Measurements from ENCODE around the gene NAV2.
"Not testable (repeated sequence)": the region's sequence is repeated elsewhere in the genome, so short reads cannot be mapped to it uniquely, and the experiment has no call there.

The NAV2 gene

GRCh38 chr11:19872512-19873145, 160.0 kb downstream of the NAV2 start:
- DNase-seq = no peak

- no peak for DNase-seq
Observed at GRCh38 chr11:19873730-19874129, 161.1 kb downstream of the NAV2 start.

DNA sequence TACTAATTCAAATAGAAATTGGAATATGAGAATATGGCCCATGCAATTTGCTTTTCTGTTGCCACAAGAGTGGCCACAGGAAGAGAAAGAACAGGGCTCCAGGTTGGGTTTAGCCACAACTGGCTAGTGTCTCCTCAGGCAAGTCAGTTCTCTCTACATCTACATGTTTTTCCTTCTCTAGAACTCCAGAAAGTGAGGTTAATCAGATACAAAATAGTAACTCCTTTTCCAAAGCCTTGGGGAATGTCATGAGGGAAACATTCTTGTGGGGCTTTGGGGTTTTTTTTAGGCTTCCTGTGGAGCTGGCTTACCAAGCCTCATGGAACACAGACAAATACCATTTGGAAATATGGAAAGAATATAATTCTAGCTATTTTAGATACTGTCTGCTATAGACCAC, 161.6 kb downstream of the NAV2 start:
- no peak for DNase-seq

GRCh38 chr11:19876750-19877149, 164.1 kb downstream of the NAV2 start:
- DNase-seq = no peak

- DNase-seq = no peak
Observed at GRCh38 chr11:19878520-19878919, 165.9 kb downstream of the NAV2 start.

GRCh38 chr11:19879307-19880087, 166.9 kb downstream of the NAV2 start:
- no peak for DNase-seq

- DNase-seq = no peak
Observed at GRCh38 chr11:19880088-19880345, 167.4 kb downstream of the NAV2 start.

DNA sequence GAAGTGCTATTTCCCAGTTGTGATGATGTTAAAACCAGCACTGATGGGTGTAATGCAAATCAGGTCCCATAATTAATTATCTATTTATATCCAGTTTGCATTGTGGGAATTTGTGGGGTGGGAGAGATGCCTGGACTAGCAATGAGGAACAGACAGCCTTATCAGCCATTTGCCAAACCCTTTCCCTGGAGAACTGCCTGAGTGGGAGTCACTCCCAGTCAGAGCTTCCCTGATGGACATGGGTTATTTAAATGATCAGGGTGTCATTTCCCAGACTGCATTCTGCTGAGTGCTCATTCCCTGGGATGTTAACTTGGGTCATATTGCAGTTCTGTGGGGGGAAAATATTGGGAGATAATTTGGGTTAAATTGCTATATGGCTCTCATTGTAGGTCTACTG, 168.5 kb downstream of the NAV2 start:
- DNase-seq = no peak

- no peak for DNase-seq
Observed at GRCh38 chr11:19882356-19882755, 169.7 kb downstream of the NAV2 start.

DNA sequence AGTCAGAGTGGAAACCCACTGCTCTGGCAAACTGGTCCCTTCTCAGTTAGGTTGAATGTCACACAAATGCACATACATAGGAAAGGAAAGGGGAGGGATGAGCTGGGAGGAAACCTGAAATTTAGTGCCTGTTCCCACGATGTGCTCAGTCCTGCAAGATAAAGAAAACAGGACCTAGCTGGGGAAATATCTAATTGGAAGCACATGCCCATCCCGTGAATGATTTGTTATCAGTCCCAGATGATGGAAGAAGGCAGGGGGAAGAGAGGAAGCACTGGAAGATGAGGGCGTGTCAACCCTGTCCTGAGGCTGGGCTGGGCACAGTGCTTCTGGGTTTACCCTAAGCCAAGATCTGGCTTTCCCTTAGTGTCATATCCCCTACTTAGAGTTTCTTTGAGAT, 173.9 kb downstream of the NAV2 start:
- DNase-seq = no peak

DNA sequence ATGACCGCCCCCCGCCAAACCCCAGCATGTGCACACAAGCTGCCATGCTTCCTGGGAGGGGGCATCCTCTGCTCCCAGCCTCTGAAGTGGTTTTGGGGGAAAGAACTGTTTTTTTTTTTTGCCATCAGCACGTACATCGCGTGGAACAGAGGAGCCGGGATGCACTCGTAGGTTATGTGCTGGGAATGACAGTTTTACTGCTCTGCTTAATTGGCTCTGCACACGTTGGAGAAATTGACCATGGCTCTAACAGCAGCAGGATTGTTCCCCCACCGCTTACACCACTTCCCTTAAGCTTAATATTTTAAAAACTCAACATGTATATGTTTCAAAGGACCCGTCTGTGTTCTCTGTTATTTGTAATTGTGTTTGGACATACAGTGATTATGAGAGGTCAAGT, 175.2 kb downstream of the NAV2 start:
- no peak for DNase-seq

DNA sequence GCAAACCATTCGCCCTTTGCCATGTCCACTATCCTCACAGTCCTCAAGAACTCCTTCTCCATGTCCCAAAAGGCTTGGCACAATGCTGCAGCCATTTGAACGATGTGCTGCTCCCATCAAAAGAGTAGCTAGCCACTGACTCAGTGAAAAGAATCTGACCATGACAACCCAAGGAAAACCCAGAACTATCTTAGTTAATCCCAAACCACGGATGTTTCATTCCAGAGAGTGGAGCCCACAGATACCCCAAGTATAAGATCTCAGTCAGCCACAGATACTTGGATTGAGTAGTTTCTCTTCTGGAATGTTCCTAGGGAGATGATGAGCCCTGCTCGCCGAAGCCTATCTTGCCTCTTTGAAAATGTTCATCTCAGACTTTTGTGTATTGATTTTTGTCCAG, 176.9 kb downstream of the NAV2 start:
- no peak for DNase-seq

DNA sequence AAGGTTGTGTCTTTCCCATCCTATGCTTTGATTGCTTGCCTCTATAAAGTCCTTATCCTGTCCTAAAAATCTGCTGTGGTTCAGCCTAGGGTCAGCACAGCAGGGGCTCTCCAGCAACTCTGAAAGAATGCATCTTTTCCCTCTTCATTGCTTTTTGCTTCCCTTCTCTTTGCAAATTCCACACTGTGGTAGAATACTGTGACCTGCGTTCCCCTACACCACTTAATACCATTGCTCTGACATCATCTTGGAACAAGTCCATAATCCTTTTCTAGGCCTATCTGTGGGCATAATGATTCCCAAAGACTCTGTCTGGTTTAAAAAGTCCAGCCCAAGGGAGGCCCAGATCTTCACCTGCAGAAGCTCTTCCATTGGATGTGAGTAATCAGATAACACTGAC, 177.7 kb downstream of the NAV2 start:
- DNase-seq = no peak

DNA sequence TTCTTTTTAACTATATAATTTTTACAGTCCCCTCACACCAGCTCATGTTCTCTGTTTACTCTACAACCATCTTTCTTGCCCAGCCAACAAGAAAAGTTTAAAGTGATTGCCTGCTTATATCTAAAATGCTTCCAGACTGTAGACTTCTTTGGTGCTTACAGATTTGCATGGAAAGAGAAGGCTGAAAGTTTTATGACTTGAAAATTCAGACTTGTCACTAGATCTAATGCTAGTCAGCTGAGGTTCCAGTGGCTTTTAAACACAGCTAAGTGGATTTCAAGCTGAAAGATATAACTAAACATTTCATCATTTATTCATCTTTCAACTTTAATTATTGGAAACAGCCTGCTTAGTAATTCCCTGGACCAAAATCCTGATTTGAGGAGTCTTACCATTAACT, 178.4 kb downstream of the NAV2 start:
- no peak for DNase-seq

GRCh38 chr11:19892387-19892786, 179.8 kb downstream of the NAV2 start:
- DNase-seq = no peak

DNA sequence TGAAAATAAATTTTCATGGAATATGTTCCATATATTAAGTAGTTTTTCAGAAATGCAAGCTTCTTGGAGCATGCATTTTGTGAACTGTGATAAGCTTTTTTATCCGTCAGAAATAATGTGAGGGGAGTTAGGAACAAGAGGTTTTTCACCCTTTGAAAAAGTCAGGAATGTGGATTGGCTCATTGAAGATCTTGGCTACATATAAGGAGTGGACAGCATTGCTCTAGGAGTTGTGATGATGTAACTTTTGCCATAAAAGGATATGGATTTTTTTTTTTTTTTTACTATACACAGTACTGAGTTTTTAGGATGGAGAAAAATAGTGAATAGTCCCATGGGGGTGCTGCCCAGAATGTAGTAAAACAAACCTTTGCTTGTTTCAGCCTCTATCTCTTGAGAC, 180.2 kb downstream of the NAV2 start:
- no peak for DNase-seq

DNA sequence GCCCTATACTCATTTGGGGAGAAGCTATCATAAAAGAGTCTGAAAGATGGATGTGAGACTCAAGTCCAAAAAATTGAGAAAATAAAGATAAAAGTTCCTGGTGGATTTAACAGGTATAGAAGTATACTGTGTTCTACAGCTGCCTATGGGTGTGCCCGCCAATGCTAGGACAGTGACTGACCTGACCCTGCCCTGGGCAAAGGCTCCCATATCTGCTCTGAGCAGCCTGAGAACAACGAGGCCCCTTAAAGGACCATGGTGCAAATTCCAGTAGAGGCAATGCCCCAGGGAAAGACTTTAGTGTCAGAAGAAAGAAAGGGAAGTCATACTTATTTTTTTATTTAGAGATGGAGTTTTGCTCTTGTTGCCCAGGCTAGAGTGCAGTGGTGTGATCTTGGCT, 181.8 kb downstream of the NAV2 start:
- no peak for DNase-seq

- not testable (repeated sequence) for DNase-seq
Observed at GRCh38 chr11:19895037-19895436, 182.4 kb downstream of the NAV2 start.

GRCh38 chr11:19895776-19896175, 183.1 kb downstream of the NAV2 start:
- no peak for DNase-seq

GRCh38 chr11:19903620-19904069, 191.0 kb downstream of the NAV2 start:
- DNase-seq = peak in 2 of 6 experiments; percentile 1 to 14

DNA sequence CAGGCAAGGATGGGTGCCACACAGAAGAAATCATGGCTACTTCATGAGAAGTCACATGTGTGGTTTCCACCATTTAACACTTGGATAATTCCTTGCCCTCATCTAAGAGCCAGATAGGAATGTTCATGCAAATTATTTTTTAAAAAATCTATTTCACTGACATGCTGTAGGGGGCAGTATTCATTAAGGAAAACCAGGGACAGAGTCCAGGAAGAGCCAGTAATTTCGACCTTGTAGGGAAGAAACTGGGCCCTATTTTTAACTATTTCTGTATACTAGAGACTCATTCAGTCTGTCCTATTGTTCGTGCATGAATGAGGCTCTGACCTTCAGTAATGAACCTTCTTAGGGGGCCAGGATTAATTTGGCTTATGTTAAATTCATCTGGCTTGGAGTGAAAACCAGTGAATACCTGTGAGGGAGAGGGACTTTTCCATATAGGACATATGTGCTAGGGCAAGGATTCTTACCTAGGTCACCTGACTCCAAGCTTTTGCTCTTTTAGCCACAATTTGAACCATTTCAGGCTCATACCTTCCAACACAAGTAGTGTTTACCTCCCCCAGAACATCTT, 192.7 kb downstream of the NAV2 start:
- no peak for DNase-seq

- DNase-seq = no peak
Observed at GRCh38 chr11:19906126-19906525, 193.5 kb downstream of the NAV2 start.

DNA sequence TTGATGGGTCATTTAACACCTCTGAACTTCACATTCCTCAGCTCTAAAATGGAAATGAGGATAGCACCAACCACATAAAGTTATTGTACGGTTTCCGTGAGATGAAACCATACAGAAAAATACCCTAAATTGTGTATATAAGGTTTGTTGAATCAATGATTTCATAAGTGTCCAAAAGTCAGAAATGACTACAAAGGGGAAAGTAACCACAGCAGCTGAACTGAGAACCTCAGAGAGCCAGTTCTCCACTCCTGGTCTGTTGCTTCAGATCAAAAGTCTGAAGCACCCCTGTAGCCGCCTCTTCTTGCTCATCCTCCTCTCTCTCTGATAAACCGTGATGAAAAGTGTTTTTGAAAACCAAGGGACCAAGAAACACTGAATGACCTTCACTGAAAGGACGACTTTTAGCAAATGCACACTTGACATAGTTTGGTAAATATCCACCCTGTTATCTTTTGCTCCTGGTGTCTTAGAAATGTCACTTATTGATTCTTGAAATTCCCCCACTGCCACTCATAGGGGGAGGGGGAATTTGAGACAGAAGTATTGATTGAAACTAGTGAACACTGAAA, 194.5 kb downstream of the NAV2 start:
- no peak for DNase-seq

GRCh38 chr11:19907839-19908238, 195.2 kb downstream of the NAV2 start:
- no peak for DNase-seq

Measured in stimulated activated naive CD4-positive, alpha-beta T cell (primary cell).